Activated CD4-positive, alpha-beta T cell treated with anti-CD3 and anti-CD28 coated beads, Interleukin-2, amount 50 U/mL, for 4 hours (primary cell): ENCODE data around the gene NEO1.

ENCODE experiments used
- DNase-seq, 2 experiments: peaks; one replicate each; pipeline ENCODE4 v3.0.0-alpha.2; 2020

The NEO1 gene

GRCh38 chr15:73331991-73332925 is 280.0 kb downstream of the NEO1 start:
- no peak for DNase-seq

GRCh38 chr15:73333001-73333400 is 280.7 kb downstream of the NEO1 start:
- DNase-seq: no peak

- DNase-seq: no peak
Measured at GRCh38 chr15:73334086-73334485, 281.8 kb downstream of the NEO1 start.

- no peak for DNase-seq
Measured at GRCh38 chr15:73335026-73335425, 282.8 kb downstream of the NEO1 start.

- DNase-seq: no peak
Measured at GRCh38 chr15:73335471-73335870, 283.2 kb downstream of the NEO1 start.

GRCh38 chr15:73336756-73337155 is 284.5 kb downstream of the NEO1 start:
- no peak for DNase-seq

GRCh38 chr15:73337187-73337586 is 284.9 kb downstream of the NEO1 start:
- no peak for DNase-seq

GRCh38 chr15:73338058-73338457 is 285.8 kb downstream of the NEO1 start:
- DNase-seq: no peak

- no peak for DNase-seq
Measured at GRCh38 chr15:73338606-73339374, 286.5 kb downstream of the NEO1 start.

GRCh38 chr15:73340502-73341192 is 288.4 kb downstream of the NEO1 start:
- no peak for DNase-seq

GRCh38 chr15:73341886-73342600 is 289.8 kb downstream of the NEO1 start:
- DNase-seq: no peak

- DNase-seq: no peak
Measured at GRCh38 chr15:73344056-73344455, 291.8 kb downstream of the NEO1 start.

GRCh38 chr15:73345658-73346057 is 293.4 kb downstream of the NEO1 start:
- DNase-seq: no peak

- DNase-seq: peak; percentile 49 to 54
Measured at GRCh38 chr15:73346735-73347312, 294.6 kb downstream of the NEO1 start.

- no peak for DNase-seq
Measured at GRCh38 chr15:73349191-73349590, 296.9 kb downstream of the NEO1 start.

- DNase-seq: no peak
Measured at GRCh38 chr15:73352082-73352481, 299.8 kb downstream of the NEO1 start.

GRCh38 chr15:73353734-73354133 is 301.5 kb downstream of the NEO1 start:
- DNase-seq: no peak

- no peak for DNase-seq
Measured at GRCh38 chr15:73354241-73354640, 302.0 kb downstream of the NEO1 start.
